Measurements from ENCODE around the gene ARAP3.

The ARAP3 gene

DNA sequence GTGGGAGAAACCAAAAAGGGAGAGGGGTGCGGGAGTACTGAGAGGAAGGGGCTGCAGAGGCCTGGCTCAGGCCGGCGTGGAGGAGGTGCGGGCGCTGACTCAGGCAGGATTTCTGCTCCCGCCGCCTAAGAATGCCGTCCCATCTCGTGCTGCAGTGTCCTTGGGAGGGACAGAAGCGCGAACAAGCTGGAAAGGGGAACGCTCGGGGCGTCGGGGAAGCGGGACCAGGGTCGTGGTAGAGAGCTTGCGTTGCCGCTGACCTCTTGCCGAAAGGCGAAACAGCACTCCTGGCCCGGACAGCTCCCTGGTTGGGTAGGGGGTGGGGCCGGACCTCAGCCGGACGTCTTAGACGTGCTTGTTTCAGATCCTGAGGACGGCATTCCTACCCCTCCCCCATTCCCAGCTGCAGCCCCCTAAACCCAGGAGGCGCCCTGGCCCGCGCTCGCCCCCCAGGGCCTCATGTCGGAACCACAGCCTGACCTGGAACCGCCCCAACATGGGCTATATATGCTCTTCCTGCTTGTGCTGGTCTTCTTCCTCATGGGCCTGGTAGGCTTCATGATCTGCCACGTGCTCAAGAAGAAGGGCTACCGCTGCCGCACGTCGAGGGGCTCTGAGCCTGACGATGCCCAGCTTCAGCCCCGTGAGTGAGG lies 44.1 kb downstream of the ARAP3 start:
- Histone ChIP-seq H3K4me1 (ENCODE audit: insufficient read depth, low read length) (peaks cover 21% of the 10 kb centered on the region), H3K27me3 (ENCODE audit: control insufficient read depth in 1 of 2, insufficient read depth in 2 of 2, low read length in 2 of 2) (peaks cover 3 to 14% of the 10 kb centered on the region in 2 donors), H3K27ac (ENCODE audit: low read depth, low read length) (no peak overlapping the region), H3K4me3 (ENCODE audit: low read depth in 1 of 2, low read length in 2 of 2) (peak overlapping the region; percentile 85 to 92), H3K36me3 (ENCODE audit: insufficient read depth, low read length) (peaks cover 10% of the 10 kb centered on the region), H3K9ac (ENCODE audit: low read length) (no peak overlapping the region), H3K9me3 (ENCODE audit: low read length) (no peaks in the 10 kb centered on the region)

- Histone ChIP-seq H3K4me3 (ENCODE audit: low read depth in 1 of 2, low read length in 2 of 2) (peak overlapping the region; percentile 85 to 92), H3K9ac (ENCODE audit: low read length) (no peak overlapping the region), H3K36me3 (ENCODE audit: insufficient read depth, low read length) (peaks cover 15% of the 10 kb centered on the region), H3K27me3 (ENCODE audit: control insufficient read depth in 1 of 2, insufficient read depth in 2 of 2, low read length in 2 of 2) (peaks cover 3 to 14% of the 10 kb centered on the region in 2 donors), H3K27ac (ENCODE audit: low read depth, low read length) (no peak overlapping the region), H3K4me1 (ENCODE audit: insufficient read depth, low read length) (peaks cover 21% of the 10 kb centered on the region), H3K9me3 (ENCODE audit: low read length) (no peaks in the 10 kb centered on the region)
Measured at GRCh38 chr5:141637123-141637766, 44.8 kb downstream of the ARAP3 start.

DNA sequence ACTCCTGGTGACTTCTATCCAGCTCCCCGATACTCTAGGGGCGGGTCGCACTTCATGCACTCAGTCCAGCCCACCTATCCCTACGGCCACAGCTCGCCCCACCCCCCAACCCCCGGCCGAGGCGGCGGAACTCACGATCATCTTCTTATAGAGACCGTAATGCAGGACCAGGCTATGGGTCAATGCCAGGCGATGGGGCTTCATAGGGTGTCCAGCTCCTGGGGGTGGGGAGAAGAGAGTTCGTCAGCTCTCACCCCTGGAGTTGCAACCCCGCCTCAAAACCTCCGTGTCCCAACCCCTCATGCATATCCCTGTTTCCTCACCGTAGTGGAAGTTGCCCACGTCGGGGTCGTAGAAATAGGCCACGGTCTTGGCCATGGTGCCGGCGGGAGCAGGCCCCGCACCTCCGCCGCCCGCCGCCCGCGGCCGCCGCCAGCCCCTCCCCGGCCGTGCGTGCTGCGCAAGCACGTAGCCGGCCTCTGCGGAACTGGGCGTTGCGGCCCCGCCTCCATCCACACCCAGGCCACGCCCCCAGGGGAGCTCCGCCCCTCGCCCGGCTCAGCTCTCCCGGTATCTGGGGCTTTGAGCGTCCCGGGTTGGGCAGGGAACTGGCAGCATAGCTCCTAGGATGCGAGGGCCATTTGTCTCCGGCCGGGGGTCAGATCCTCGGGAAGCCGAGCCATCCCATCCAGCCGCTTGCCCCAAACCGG lies 45.5 kb downstream of the ARAP3 start, which contains the start of the genes HDAC3 and RELL2:
Gene HDAC3, minus strand, starts transcription at position 437 of the 710 bp plus-strand sequence. Its CDS starts 59 bp downstream, at position 378.
Gene RELL2, plus strand, starts transcription at position 585 of the 710 bp plus-strand sequence. CDS start 1,229 bp downstream, outside the sequence.
- Histone ChIP-seq H3K4me3 (ENCODE audit: low read depth in 1 of 2, low read length in 2 of 2) (peak within 1 kb of the TSS; percentile 85 to 92), H3K9ac (ENCODE audit: low read length) (peak within 1 kb of the TSS; percentile 40), H3K4me1 (ENCODE audit: insufficient read depth, low read length) (peaks cover 21% of the 10 kb centered on the region), H3K9me3 (ENCODE audit: low read length) (no peaks in the 10 kb centered on the region), H3K27ac (ENCODE audit: low read depth, low read length) (peak within 1 kb of the TSS; percentile 69), H3K27me3 (ENCODE audit: control insufficient read depth in 1 of 2, insufficient read depth in 2 of 2, low read length in 2 of 2) (peaks cover 3 to 14% of the 10 kb centered on the region in 2 donors), H3K36me3 (ENCODE audit: insufficient read depth, low read length) (peaks cover 15% of the 10 kb centered on the region)

- H3K36me3 ChIP-seq (ENCODE audit: insufficient read depth, low read length): peaks cover 14% of the 10 kb centered on the region
- H3K4me1 ChIP-seq (ENCODE audit: insufficient read depth, low read length): peaks cover 21% of the 10 kb centered on the region
- H3K4me3 ChIP-seq (ENCODE audit: low read depth in 1 of 2, low read length in 2 of 2): peak overlapping the region; percentile 85 to 92
- H3K27me3 ChIP-seq (ENCODE audit: control insufficient read depth in 1 of 2, insufficient read depth in 2 of 2, low read length in 2 of 2): peaks cover 3 to 14% of the 10 kb centered on the region in 2 donors
- no peaks in the 10 kb centered on the region for H3K9me3 ChIP-seq (ENCODE audit: low read length)
- H3K27ac ChIP-seq (ENCODE audit: low read depth, low read length): peak overlapping the region; percentile 69
- peak overlapping the region; percentile 40 for H3K9ac ChIP-seq (ENCODE audit: low read length)
Measured at GRCh38 chr5:141636106-141636412, 46.0 kb downstream of the ARAP3 start.

DNA sequence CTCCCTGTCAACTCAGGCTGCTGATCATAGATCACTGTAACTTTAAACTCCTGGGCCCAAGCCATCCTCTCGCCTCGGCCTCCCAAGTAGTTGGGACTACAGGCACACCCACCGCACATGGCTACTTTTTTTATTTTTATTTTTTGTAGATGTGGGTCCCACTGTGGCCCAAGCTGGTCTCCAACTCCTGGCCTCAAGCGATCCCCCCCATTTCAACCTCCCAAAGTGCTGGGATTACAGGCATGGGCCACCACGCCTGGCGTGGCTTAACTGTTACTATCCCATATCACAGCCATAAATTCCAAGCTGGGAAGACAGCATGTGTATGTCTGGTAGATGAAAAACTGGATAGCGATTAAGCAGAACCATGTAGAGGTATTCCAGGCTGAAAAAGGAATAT lies 46.4 kb downstream of the ARAP3 start:
- peaks cover 21% of the 10 kb centered on the region for H3K4me1 ChIP-seq (ENCODE audit: insufficient read depth, low read length)
- peaks cover 3 to 14% of the 10 kb centered on the region in 2 donors for H3K27me3 ChIP-seq (ENCODE audit: control insufficient read depth in 1 of 2, insufficient read depth in 2 of 2, low read length in 2 of 2)
- H3K4me3 ChIP-seq (ENCODE audit: low read depth in 1 of 2, low read length in 2 of 2): peak overlapping the region; percentile 85 to 92
- H3K27ac ChIP-seq (ENCODE audit: low read depth, low read length): no peak overlapping the region
- peaks cover 10% of the 10 kb centered on the region for H3K36me3 ChIP-seq (ENCODE audit: insufficient read depth, low read length)
- no peaks in the 10 kb centered on the region for H3K9me3 ChIP-seq (ENCODE audit: low read length)
- H3K9ac ChIP-seq (ENCODE audit: low read length): peak overlapping the region; percentile 40

DNA sequence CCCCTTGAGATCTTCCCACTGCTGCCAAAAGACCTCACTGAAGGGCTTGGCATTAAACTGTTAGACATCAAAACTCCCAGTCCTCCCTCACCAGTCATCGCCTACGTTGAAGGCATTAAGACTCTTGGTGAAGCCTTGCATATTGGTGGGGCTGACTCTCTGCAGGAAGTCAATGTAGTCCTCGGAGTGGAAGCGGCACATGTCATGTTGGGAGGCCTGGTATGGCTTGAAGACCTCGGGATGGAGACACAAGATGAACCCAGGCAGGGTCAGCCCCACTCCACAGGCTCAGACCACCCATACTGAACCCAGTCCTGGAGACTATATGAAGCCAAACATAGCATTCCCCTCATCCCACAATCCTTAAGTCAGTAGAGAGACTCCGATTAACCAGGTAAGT lies 47.3 kb downstream of the ARAP3 start:
- H3K9me3 ChIP-seq (ENCODE audit: low read length): no peaks in the 10 kb centered on the region
- peaks cover 13% of the 10 kb centered on the region for H3K36me3 ChIP-seq (ENCODE audit: insufficient read depth, low read length)
- H3K9ac ChIP-seq (ENCODE audit: low read length): no peak overlapping the region
- H3K4me3 ChIP-seq (ENCODE audit: low read depth in 1 of 2, low read length in 2 of 2): no peak overlapping the region
- H3K27me3 ChIP-seq (ENCODE audit: control insufficient read depth in 1 of 2, insufficient read depth in 2 of 2, low read length in 2 of 2): peaks cover 3 to 14% of the 10 kb centered on the region in 2 donors
- H3K27ac ChIP-seq (ENCODE audit: low read depth, low read length): no peak overlapping the region
- peaks cover 21% of the 10 kb centered on the region for H3K4me1 ChIP-seq (ENCODE audit: insufficient read depth, low read length)

DNA sequence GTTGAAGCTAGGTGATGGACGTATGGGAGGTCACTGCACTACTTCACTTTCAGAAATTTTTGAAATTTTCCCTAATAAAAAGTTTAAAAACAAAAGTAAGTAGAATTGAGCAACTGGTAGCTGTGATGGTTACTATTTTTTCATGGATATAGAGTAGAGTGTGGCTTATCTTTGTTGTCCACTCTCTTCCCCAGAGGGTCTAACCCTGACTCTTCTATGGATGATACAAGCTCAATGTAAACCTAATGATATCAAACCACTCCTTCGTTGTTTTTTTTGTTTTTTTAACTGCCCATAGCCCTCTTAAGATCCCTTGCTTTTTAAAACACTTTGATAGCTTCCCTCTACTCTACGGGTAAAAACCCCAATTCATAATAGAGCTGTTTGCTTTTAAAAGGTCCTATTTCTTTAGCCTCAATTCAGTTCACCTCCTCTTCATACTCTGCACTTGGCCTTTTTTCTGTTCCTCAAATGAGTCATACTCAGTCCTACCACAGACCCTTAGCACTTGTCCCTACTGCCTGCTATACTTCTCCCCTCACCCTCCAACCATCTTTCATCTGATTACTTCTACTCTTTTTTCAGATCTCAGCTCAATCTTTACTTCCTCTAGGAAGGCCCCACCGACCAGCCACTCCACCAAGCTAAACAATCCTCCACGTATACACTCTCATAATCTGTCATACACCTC lies 48.0 kb downstream of the ARAP3 start:
- no peaks in the 10 kb centered on the region for H3K9me3 ChIP-seq (ENCODE audit: low read length)
- H3K4me3 ChIP-seq (ENCODE audit: low read depth in 1 of 2, low read length in 2 of 2): no peak overlapping the region
- H3K4me1 ChIP-seq (ENCODE audit: insufficient read depth, low read length): peaks cover 21% of the 10 kb centered on the region
- no peak overlapping the region for H3K9ac ChIP-seq (ENCODE audit: low read length)
- peaks cover 20% of the 10 kb centered on the region for H3K36me3 ChIP-seq (ENCODE audit: insufficient read depth, low read length)
- peaks cover 3 to 14% of the 10 kb centered on the region in 2 donors for H3K27me3 ChIP-seq (ENCODE audit: control insufficient read depth in 1 of 2, insufficient read depth in 2 of 2, low read length in 2 of 2)
- H3K27ac ChIP-seq (ENCODE audit: low read depth, low read length): no peak overlapping the region

DNA sequence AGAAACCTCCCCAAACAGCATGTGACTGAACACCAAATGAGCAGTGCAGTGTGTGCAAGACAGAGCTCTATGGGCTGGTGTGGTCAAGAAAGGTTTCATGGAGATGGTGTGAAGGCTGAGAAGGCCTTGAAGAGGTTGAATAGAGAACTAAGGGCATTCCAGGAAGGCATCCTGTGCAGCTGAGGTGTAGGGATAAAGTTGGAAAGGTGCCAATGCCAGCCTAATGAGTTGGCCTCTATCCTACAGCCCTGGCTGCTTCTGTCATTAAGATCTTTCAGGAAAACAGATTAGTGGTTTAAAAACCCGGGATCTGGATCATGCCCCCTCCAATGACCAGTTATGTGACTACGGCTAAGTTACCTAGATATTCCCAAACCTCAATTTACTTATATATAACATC lies 49.4 kb downstream of the ARAP3 start:
- Histone ChIP-seq H3K9ac (ENCODE audit: low read length) (no peak overlapping the region), H3K27ac (ENCODE audit: low read depth, low read length) (no peak overlapping the region), H3K36me3 (ENCODE audit: insufficient read depth, low read length) (peaks cover 33% of the 10 kb centered on the region), H3K27me3 (ENCODE audit: control insufficient read depth in 1 of 2, insufficient read depth in 2 of 2, low read length in 2 of 2) (peaks cover 0 to 6% of the 10 kb centered on the region in 2 donors), H3K9me3 (ENCODE audit: low read length) (no peaks in the 10 kb centered on the region), H3K4me1 (ENCODE audit: insufficient read depth, low read length) (peaks cover 19% of the 10 kb centered on the region), H3K4me3 (ENCODE audit: low read depth in 1 of 2, low read length in 2 of 2) (no peak overlapping the region)

GRCh38 chr5:141630570-141631140 lies 51.4 kb downstream of the ARAP3 start:
- H3K36me3 ChIP-seq (ENCODE audit: insufficient read depth, low read length): peaks cover 44% of the 10 kb centered on the region
- H3K4me3 ChIP-seq (ENCODE audit: low read depth in 1 of 2, low read length in 2 of 2): no peak overlapping the region
- H3K27me3 ChIP-seq (ENCODE audit: control insufficient read depth in 1 of 2, insufficient read depth in 2 of 2, low read length in 2 of 2): no peaks in the 10 kb centered on the region
- no peaks in the 10 kb centered on the region for H3K9me3 ChIP-seq (ENCODE audit: low read length)
- no peak overlapping the region for H3K27ac ChIP-seq (ENCODE audit: low read depth, low read length)
- H3K9ac ChIP-seq (ENCODE audit: low read length): no peak overlapping the region
- peaks cover 11% of the 10 kb centered on the region for H3K4me1 ChIP-seq (ENCODE audit: insufficient read depth, low read length)

- Histone ChIP-seq H3K27ac (ENCODE audit: low read depth, low read length) (no peak overlapping the region), H3K36me3 (ENCODE audit: insufficient read depth, low read length) (peaks cover 62% of the 10 kb centered on the region), H3K9ac (ENCODE audit: low read length) (no peak overlapping the region), H3K9me3 (ENCODE audit: low read length) (no peaks in the 10 kb centered on the region), H3K4me3 (ENCODE audit: low read depth in 1 of 2, low read length in 2 of 2) (no peak overlapping the region), H3K4me1 (ENCODE audit: insufficient read depth, low read length) (no peaks in the 10 kb centered on the region), H3K27me3 (ENCODE audit: control insufficient read depth in 1 of 2, insufficient read depth in 2 of 2, low read length in 2 of 2) (no peaks in the 10 kb centered on the region)
Measured at GRCh38 chr5:141628175-141628788, 53.7 kb downstream of the ARAP3 start.

All from muscle layer of colon (tissue), 2 donors.